ENCODE results near the gene TCAIM. TPM values are rescaled to one million over a fixed set of nuclear protein-coding genes. Genes with fewer than 3 reads are reported as not detected.

The TCAIM gene
- total and polyA plus RNA-seq, 10 of the 15 experiments (the other 5 are each of a cell fraction or from before 2014, with no cell fraction given): 14.5 to 22.9 (median 17.8) TPM

GRCh38 chr3:44301746-44302145, 36.8 kb upstream of the TCAIM start (continued):
- no peak for TF ChIP-seq SREBF1 (IDR thresholded peaks at IDR 0.05; ENCODE audit: low read length)

- CTCF ChIA-PET: interaction anchor here (0.5 kb wide), 1 partner anchor 31 kb away, joined by 3 read pairs; no protein-coding TSS in a partner anchor
- FAIRE-seq: no peak
Measured at GRCh38 chr3:44309500-44309899, 29.1 kb upstream of the TCAIM start.

More at GRCh38 chr3:44309500-44309899, 29.1 kb upstream of the TCAIM start:
- Histone ChIP-seq H3K4me2 (ENCODE audit: control insufficient read depth, insufficient read depth) (no peak overlapping the region), H3K4me1 (ENCODE audit: control insufficient read depth, insufficient read depth, low read length) (no peaks in the 10 kb centered on the region), H3K79me2 (ENCODE audit: control insufficient read depth, insufficient read depth, low read length) (no peaks in the 10 kb centered on the region), H3K4me3 (no peak overlapping the region), H4K20me1 (ENCODE audit: control insufficient read depth, insufficient read depth) (no peaks in the 10 kb centered on the region), H2AFZ (ENCODE audit: control insufficient read depth, low read depth, low read length) (no peak overlapping the region), H3K9ac (ENCODE audit: control insufficient read depth, insufficient read depth, low read length) (no peak overlapping the region), H3K36me3 (ENCODE audit: control insufficient read depth in 2 of 2, insufficient read depth in 2 of 2, low read length in 1 of 2) (no peaks in the 10 kb centered on the region), H3K9me3 (replicated peaks; ENCODE audit: control insufficient read depth, insufficient read depth, low read length) (no peaks in the 10 kb centered on the region), H3K27ac (ENCODE audit: control insufficient read depth, insufficient read depth) (no peak overlapping the region), H3K27me3 (replicated peaks in 1 of 2; ENCODE audit: control insufficient read depth in 2 of 2, insufficient read depth in 2 of 2, low read length in 1 of 2) (no peaks in the 10 kb centered on the region)
- no peak for TF ChIP-seq JUNB (IDR thresholded peaks at IDR 0.05)
- no peak for TF ChIP-seq E2F8 (IDR thresholded peaks at IDR 0.05; ENCODE audit: low read depth, partially characterized antibody)
- no peak for TF ChIP-seq CBX3 (IDR thresholded peaks at IDR 0.05; ENCODE audit: borderline replicate concordance, low read depth)
- TF ChIP-seq RAD21 (IDR thresholded peaks at IDR 0.05; ENCODE audit: insufficient read depth, low read depth, low read length): no peak
- TF ChIP-seq, protein P1, sequence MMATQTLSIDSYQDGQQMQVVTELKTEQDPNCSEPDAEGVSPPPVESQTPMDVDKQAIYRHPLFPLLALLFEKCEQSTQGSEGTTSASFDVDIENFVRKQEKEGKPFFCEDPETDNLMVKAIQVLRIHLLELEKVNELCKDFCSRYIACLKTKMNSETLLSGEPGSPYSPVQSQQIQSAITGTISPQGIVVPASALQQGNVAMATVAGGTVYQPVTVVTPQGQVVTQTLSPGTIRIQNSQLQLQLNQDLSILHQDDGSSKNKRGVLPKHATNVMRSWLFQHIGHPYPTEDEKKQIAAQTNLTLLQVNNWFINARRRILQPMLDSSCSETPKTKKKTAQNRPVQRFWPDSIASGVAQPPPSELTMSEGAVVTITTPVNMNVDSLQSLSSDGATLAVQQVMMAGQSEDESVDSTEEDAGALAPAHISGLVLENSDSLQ (IDR thresholded peaks at IDR 0.05): no peak
- TF ChIP-seq ZZZ3 (IDR thresholded peaks at IDR 0.05; ENCODE audit: control insufficient read depth, insufficient read length, low read depth): no peak
- TF ChIP-seq SREBF1 (IDR thresholded peaks at IDR 0.05; ENCODE audit: low read length): no peak
- no peak for DNase-seq (ENCODE audit: low read depth, low spot score)
- BruUV-seq (replicated peaks): no TSS peak
- no peak for ATAC-seq
- in situ Hi-C loops (cut with MboI): no loop called here
- ChIA-PET POLR2A (no interaction called here), SMC1A (ENCODE audit: uncharacterized antibody, unreplicated experiment) (no interaction called here), RAD21 (ENCODE audit: unreplicated experiment) (no interaction called here)
- intact Hi-C loops (cut with micrococcal nuclease; ENCODE audit: unreplicated experiment): no loop called here

Measured in GM12878 (cell line).